GM23338 (cell line): Measurements from ENCODE around the gene PCYT2.

ENCODE experiments used
- CREB1 ChIP-seq: fragments of 250-450 bp; sonication (Bioruptor Pico); IDR thresholded peaks from 2 replicates; pipeline ENCODE4 v1.5.0; 2020; ENCODE audit warnings: low read depth, mild to moderate bottlenecking, moderate library complexity
- EZH2 ChIP-seq: fragments of 200-600 bp; sonication (generic); IDR thresholded peaks from one replicate; pipeline ENCODE4 v1.8.0; 2017; ENCODE audit warnings: antibody characterized with exemption, mild to moderate bottlenecking, low read depth; ENCODE audit not compliant: unreplicated experiment
- EZH2phosphoT487 ChIP-seq: fragments of 200-600 bp; sonication (generic); IDR thresholded peaks from one replicate; pipeline ENCODE4 v1.8.1; 2018; ENCODE audit warnings: antibody characterized with exemption; ENCODE audit not compliant: unreplicated experiment
- JUNB ChIP-seq: IDR thresholded peaks from one replicate; pipeline ENCODE4 v1.6.1; 2016; ENCODE audit warnings: antibody characterized with exemption; ENCODE audit not compliant: unreplicated experiment
- POLR2AphosphoS5 ChIP-seq: IDR thresholded peaks from 2 replicates; pipeline ENCODE4 v1.6.1; 2016; ENCODE audit warnings: antibody characterized with exemption, low read depth
- STAT1 ChIP-seq: IDR thresholded peaks from one replicate; pipeline ENCODE4 v1.6.1; 2016; ENCODE audit warnings: antibody characterized with exemption; ENCODE audit not compliant: unreplicated experiment
- ZNF114 ChIP-seq: fragments of 250-450 bp; sonication (Bioruptor Pico); IDR thresholded peaks from 2 replicates; pipeline ENCODE4 v1.5.0; 2020; ENCODE audit warnings: mild to moderate bottlenecking, moderate library complexity
- TF ChIP-seq, protein P1 (sequence below), 2 experiments: fragments of 200-600 bp in 1 of 2; sonication (generic) in 1 of 2; conservative IDR thresholded peaks; 2 replicates each; pipeline versions ENCODE4 v1.5.1 to v1.6.1; 2016 to 2017; ENCODE audit warnings: antibody characterized with exemption in 2 of 2, low read depth in 2 of 2, mild to moderate bottlenecking in 2 of 2, moderate library complexity in 1 of 2
- TF ChIP-seq, protein P2 (sequence below): IDR thresholded peaks from one replicate; pipeline ENCODE4 v1.6.1; 2018; ENCODE audit warnings: antibody characterized with exemption; ENCODE audit not compliant: unreplicated experiment
- TF ChIP-seq, protein P3 (sequence below): IDR thresholded peaks from 2 replicates; pipeline ENCODE4 v1.6.1; 2016; ENCODE audit warnings: antibody characterized with exemption

DNA sequence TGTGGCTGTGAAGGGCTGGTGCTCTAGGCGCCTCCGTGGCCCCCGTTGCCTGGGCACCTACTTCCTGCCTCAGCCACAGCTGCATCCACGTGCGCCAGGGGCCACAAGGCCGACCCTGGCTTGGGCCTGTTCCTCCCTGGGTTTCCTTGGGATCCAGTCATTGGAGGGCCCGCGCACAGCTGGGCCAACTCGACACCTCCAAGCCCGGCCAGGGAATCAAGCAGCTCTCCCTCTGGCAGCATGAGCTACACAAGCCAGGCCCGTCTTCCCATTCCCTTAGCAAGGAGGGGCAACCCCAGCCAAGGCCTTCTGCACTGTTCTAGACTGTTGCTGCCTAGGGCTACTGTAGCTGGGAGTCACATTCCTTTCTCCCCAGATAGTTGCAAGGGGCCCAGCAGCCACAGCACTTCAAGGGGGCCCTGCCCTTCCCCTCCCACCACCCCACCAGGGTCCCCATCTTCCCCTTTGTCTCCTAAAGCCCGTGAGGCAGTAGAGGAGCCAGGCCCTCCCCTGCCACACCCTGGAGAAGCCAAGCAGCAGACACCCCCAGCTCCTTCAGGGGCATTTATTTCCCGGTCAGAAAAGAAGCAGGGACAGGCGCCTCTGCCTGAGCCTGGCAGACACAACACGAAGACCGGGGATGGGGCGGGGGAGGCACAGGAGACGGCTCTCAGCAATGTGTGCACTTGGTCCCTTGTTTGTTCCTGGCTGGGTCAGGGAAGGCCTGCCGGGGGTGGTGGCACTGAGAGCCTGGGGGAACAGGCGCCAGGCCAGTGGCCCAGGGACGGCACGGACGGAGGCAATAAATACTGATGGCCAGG lies 43.8 kb downstream of the PCYT2 start:
- no peak for TF ChIP-seq EZH2phosphoT487
- TF ChIP-seq, protein P1, sequence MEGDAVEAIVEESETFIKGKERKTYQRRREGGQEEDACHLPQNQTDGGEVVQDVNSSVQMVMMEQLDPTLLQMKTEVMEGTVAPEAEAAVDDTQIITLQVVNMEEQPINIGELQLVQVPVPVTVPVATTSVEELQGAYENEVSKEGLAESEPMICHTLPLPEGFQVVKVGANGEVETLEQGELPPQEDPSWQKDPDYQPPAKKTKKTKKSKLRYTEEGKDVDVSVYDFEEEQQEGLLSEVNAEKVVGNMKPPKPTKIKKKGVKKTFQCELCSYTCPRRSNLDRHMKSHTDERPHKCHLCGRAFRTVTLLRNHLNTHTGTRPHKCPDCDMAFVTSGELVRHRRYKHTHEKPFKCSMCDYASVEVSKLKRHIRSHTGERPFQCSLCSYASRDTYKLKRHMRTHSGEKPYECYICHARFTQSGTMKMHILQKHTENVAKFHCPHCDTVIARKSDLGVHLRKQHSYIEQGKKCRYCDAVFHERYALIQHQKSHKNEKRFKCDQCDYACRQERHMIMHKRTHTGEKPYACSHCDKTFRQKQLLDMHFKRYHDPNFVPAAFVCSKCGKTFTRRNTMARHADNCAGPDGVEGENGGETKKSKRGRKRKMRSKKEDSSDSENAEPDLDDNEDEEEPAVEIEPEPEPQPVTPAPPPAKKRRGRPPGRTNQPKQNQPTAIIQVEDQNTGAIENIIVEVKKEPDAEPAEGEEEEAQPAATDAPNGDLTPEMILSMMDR (conservative IDR thresholded peaks at IDR 0.05; ENCODE audit: low read depth in 2 of 2): no peak
- TF ChIP-seq, protein P2, sequence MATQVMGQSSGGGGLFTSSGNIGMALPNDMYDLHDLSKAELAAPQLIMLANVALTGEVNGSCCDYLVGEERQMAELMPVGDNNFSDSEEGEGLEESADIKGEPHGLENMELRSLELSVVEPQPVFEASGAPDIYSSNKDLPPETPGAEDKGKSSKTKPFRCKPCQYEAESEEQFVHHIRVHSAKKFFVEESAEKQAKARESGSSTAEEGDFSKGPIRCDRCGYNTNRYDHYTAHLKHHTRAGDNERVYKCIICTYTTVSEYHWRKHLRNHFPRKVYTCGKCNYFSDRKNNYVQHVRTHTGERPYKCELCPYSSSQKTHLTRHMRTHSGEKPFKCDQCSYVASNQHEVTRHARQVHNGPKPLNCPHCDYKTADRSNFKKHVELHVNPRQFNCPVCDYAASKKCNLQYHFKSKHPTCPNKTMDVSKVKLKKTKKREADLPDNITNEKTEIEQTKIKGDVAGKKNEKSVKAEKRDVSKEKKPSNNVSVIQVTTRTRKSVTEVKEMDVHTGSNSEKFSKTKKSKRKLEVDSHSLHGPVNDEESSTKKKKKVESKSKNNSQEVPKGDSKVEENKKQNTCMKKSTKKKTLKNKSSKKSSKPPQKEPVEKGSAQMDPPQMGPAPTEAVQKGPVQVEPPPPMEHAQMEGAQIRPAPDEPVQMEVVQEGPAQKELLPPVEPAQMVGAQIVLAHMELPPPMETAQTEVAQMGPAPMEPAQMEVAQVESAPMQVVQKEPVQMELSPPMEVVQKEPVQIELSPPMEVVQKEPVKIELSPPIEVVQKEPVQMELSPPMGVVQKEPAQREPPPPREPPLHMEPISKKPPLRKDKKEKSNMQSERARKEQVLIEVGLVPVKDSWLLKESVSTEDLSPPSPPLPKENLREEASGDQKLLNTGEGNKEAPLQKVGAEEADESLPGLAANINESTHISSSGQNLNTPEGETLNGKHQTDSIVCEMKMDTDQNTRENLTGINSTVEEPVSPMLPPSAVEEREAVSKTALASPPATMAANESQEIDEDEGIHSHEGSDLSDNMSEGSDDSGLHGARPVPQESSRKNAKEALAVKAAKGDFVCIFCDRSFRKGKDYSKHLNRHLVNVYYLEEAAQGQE: no peak
- TF ChIP-seq EZH2: no peak
- 0 out of 2 replicates have a peak, but pooled peaks have one; percentile 28 for TF ChIP-seq POLR2AphosphoS5
- TF ChIP-seq, protein P3, sequence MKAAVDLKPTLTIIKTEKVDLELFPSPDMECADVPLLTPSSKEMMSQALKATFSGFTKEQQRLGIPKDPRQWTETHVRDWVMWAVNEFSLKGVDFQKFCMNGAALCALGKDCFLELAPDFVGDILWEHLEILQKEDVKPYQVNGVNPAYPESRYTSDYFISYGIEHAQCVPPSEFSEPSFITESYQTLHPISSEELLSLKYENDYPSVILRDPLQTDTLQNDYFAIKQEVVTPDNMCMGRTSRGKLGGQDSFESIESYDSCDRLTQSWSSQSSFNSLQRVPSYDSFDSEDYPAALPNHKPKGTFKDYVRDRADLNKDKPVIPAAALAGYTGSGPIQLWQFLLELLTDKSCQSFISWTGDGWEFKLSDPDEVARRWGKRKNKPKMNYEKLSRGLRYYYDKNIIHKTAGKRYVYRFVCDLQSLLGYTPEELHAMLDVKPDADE: no peak
- no peak for TF ChIP-seq ZNF114 (CRISPR knock-in tag)
- TF ChIP-seq STAT1: no peak
- TF ChIP-seq CREB1: no peak
- no peak for TF ChIP-seq JUNB
